Measurements from ENCODE around the gene ENTHD1. TPM values are rescaled to one million over a fixed set of nuclear protein-coding genes. Genes with fewer than 3 reads are reported as not detected.

The ENTHD1 gene
- total RNA-seq, 2 experiments from 2014 or later, result not detected

DNA sequence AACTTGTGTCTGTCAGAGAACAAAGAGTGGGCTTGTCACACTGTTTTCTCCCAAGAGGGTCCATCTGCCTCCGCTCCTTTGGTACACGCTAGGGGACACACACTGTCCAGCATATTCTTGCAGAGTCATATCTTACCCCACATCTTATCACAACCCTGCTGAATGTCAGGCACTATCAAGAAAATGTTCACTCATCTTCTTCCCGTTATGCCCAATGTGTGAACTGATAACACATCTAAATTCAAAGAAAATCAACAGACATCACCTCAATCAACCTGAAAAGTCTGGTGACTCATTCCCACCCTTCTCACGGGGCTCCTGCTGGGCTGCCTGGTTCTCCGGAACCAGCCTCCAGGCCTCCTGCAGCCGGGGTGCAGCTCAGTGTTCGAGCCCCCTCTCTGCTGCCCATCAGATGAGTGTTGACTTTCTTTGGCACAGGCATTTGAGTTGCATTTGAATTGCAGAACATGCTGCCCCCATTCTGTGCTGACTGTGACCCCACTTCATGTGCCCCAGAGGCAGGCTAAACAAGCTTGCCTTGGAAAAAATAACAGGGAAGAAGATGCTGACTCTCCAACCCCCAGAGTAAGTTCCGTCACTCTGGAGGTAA lies 26.7 kb upstream of the ENTHD1 start:
- Histone ChIP-seq H3K9me3 (ENCODE audit: low read length) (no peaks in the 10 kb centered on the region), H3K4me2 (ENCODE audit: low read length) (no peak overlapping the region), H3K27ac (ENCODE audit: low read depth, low read length, poor library complexity, severe bottlenecking) (no peak overlapping the region), H3K9me2 (ENCODE audit: insufficient read depth, low read length) (no peaks in the 10 kb centered on the region), H4K20me1 (ENCODE audit: insufficient read depth, low read length) (no peaks in the 10 kb centered on the region), H2AFZ (ENCODE audit: low read length) (no peak overlapping the region), H3K4me3 (ENCODE audit: low read depth, low read length, poor library complexity, severe bottlenecking) (no peak overlapping the region), H3K4me1 (ENCODE audit: insufficient read depth, low read length, poor library complexity, severe bottlenecking) (no peaks in the 10 kb centered on the region), H3K79me2 (ENCODE audit: insufficient read depth, low read depth, low read length) (no peaks in the 10 kb centered on the region), H3K36me3 (ENCODE audit: insufficient read depth, low read length) (no peaks in the 10 kb centered on the region)
- intact Hi-C loops (cut with micrococcal nuclease; ENCODE audit: unreplicated experiment), result no loop called here
- no peak for TF ChIP-seq EZH2phosphoT487 (IDR thresholded peaks at IDR 0.05; ENCODE audit: borderline replicate concordance, low read depth, low read length)
- no peak for TF ChIP-seq CTCF (conservative IDR thresholded peaks at IDR 0.05; ENCODE audit: low read length)
- ChIA-PET CTCF (ENCODE audit: unreplicated experiment) (interaction anchor here (1.0 kb wide), 1 partner anchor 18 kb away, joined by 3 read pairs; no protein-coding TSS in a partner anchor), POLR2A (no interaction called here)
- no peak for DNase-seq (ENCODE audit: low spot score)
- BruUV-seq (replicated peaks), result no TSS peak

DNA sequence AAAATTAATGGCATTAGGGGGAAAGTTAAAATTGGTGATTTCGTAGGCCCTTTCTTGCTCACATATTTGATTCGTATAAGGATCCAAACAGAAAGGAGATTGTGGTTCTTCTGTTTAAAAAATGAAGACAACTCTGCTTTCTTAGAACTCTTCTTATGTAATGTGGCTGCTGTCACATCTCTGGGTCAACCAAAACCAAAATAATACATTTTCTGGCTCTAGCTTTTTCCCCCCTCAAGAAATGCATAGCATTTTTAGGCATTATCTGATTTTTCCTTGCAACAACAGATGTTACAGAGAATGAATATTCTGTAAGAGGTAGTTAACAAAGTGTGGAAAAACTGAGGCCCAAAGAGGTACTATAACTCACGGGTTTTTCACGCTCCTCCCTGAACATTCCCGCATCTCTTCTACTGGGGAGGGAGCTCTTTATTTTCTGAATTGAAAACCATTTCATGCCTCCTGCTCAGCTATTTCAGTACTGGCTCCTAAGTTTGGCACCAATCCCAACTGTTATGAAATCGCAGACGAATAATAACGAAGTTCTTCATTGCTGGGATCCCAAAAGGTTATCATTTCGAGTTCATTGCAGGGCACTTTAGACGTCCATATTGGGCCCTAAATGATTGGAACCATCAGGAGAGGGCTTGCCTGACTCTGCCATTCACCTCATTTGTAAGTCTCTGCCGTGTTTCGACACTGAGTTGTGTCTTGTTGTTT lies 24.4 kb upstream of the ENTHD1 start:
- BruUV-seq (replicated peaks), result no TSS peak
- Histone ChIP-seq H3K36me3 (ENCODE audit: insufficient read depth, low read length) (no peaks in the 10 kb centered on the region), H3K9me3 (ENCODE audit: low read length) (no peaks in the 10 kb centered on the region), H3K79me2 (ENCODE audit: insufficient read depth, low read depth, low read length) (no peaks in the 10 kb centered on the region), H4K20me1 (ENCODE audit: insufficient read depth, low read length) (no peaks in the 10 kb centered on the region), H3K9me2 (ENCODE audit: insufficient read depth, low read length) (no peaks in the 10 kb centered on the region), H3K4me1 (ENCODE audit: insufficient read depth, low read length, poor library complexity, severe bottlenecking) (no peaks in the 10 kb centered on the region), H2AFZ (ENCODE audit: low read length) (no peak overlapping the region), H3K4me3 (ENCODE audit: low read depth, low read length, poor library complexity, severe bottlenecking) (no peak overlapping the region), H3K4me2 (ENCODE audit: low read length) (no peak overlapping the region), H3K27ac (ENCODE audit: low read depth, low read length, poor library complexity, severe bottlenecking) (no peak overlapping the region)
- TF ChIP-seq EZH2phosphoT487 (IDR thresholded peaks at IDR 0.05; ENCODE audit: borderline replicate concordance, low read depth, low read length), result no peak
- no peak for TF ChIP-seq CTCF (conservative IDR thresholded peaks at IDR 0.05; ENCODE audit: low read length)
- no peak for DNase-seq (ENCODE audit: low spot score)
- CTCF ChIA-PET (ENCODE audit: unreplicated experiment), result no interaction called here
- POLR2A ChIA-PET, result no interaction called here
- intact Hi-C loops (cut with micrococcal nuclease; ENCODE audit: unreplicated experiment), result no loop called here

GRCh38 chr22:39917197-39917643 lies 23.7 kb upstream of the ENTHD1 start:
- H3K27ac ChIP-seq (ENCODE audit: low read depth, low read length, poor library complexity, severe bottlenecking), result no peak overlapping the region
- H3K9me2 ChIP-seq (ENCODE audit: insufficient read depth, low read length), result no peaks in the 10 kb centered on the region
- H3K36me3 ChIP-seq (ENCODE audit: insufficient read depth, low read length), result no peaks in the 10 kb centered on the region
- H3K4me2 ChIP-seq (ENCODE audit: low read length), result no peak overlapping the region
- no peaks in the 10 kb centered on the region for H3K79me2 ChIP-seq (ENCODE audit: insufficient read depth, low read depth, low read length)
- BruUV-seq (replicated peaks), result no TSS peak
- TF ChIP-seq EZH2phosphoT487 (IDR thresholded peaks at IDR 0.05; ENCODE audit: borderline replicate concordance, low read depth, low read length), result no peak
- no peak for TF ChIP-seq CTCF (conservative IDR thresholded peaks at IDR 0.05; ENCODE audit: low read length)
- CTCF ChIA-PET (ENCODE audit: unreplicated experiment), result no interaction called here
- no peaks in the 10 kb centered on the region for H3K9me3 ChIP-seq (ENCODE audit: low read length)
- H2AFZ ChIP-seq (ENCODE audit: low read length), result no peak overlapping the region
- no peak overlapping the region for H3K4me3 ChIP-seq (ENCODE audit: low read depth, low read length, poor library complexity, severe bottlenecking)
- intact Hi-C loops (cut with micrococcal nuclease; ENCODE audit: unreplicated experiment), result no loop called here
- POLR2A ChIA-PET, result no interaction called here
- H4K20me1 ChIP-seq (ENCODE audit: insufficient read depth, low read length), result no peaks in the 10 kb centered on the region
- no peak for DNase-seq (ENCODE audit: low spot score)
- H3K4me1 ChIP-seq (ENCODE audit: insufficient read depth, low read length, poor library complexity, severe bottlenecking), result no peaks in the 10 kb centered on the region
